ENCODE results near the gene NFATC2.

DNA sequence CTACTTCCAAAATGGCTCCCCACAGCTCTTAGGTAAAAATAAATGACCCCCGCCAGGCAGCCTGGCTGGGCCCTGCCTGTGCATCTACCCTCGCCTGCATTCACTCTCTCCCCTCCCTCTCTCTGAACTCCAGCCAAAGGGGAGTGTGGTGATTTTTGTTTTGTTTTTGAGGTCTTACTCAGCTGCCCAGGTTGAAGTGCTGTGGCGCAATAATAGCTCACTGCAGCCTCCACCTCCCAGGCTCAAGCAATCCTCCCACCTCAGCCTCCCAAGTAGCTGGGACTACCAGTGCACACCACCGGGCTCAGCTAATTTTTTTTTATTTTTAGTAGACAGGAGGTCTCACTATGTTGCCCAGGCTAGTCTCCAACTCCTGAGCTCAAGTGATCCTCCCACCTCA lies 15.8 kb downstream of the NFATC2 start:
- TF ChIP-seq, protein P1, sequence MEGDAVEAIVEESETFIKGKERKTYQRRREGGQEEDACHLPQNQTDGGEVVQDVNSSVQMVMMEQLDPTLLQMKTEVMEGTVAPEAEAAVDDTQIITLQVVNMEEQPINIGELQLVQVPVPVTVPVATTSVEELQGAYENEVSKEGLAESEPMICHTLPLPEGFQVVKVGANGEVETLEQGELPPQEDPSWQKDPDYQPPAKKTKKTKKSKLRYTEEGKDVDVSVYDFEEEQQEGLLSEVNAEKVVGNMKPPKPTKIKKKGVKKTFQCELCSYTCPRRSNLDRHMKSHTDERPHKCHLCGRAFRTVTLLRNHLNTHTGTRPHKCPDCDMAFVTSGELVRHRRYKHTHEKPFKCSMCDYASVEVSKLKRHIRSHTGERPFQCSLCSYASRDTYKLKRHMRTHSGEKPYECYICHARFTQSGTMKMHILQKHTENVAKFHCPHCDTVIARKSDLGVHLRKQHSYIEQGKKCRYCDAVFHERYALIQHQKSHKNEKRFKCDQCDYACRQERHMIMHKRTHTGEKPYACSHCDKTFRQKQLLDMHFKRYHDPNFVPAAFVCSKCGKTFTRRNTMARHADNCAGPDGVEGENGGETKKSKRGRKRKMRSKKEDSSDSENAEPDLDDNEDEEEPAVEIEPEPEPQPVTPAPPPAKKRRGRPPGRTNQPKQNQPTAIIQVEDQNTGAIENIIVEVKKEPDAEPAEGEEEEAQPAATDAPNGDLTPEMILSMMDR (IDR thresholded peaks at IDR 0.05; ENCODE audit: insufficient read depth, low read length, poor library complexity, severe bottlenecking), result no peak
- no peak for TF ChIP-seq EZH2phosphoT487 (conservative IDR thresholded peaks at IDR 0.05; ENCODE audit: low read length)

Data from SU-DHL-6 (cell line).